ENCODE results near the gene ZDHHC17.

DNA sequence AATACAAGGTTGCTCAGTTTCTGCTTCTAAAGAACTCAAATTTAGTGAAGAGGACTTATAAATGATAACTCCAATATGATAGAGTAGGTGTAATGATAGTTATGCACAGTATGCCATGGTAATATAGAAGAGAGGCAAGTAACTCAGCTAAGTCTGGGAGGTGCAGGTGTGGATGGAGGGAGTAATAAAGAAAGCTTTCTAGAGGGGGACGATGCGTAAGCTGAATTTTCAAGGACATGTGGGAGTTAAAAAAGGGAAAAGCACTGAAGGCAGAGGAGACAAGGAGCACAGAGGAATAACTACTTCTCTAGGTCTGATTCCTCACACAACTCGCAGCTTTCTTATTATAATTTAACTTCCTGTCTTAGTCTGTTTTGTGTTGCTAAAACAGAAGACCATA is 49.1 kb upstream of the ZDHHC17 start:
- TF ChIP-seq, protein P1, sequence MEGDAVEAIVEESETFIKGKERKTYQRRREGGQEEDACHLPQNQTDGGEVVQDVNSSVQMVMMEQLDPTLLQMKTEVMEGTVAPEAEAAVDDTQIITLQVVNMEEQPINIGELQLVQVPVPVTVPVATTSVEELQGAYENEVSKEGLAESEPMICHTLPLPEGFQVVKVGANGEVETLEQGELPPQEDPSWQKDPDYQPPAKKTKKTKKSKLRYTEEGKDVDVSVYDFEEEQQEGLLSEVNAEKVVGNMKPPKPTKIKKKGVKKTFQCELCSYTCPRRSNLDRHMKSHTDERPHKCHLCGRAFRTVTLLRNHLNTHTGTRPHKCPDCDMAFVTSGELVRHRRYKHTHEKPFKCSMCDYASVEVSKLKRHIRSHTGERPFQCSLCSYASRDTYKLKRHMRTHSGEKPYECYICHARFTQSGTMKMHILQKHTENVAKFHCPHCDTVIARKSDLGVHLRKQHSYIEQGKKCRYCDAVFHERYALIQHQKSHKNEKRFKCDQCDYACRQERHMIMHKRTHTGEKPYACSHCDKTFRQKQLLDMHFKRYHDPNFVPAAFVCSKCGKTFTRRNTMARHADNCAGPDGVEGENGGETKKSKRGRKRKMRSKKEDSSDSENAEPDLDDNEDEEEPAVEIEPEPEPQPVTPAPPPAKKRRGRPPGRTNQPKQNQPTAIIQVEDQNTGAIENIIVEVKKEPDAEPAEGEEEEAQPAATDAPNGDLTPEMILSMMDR (IDR thresholded peaks at IDR 0.05) = no peak
- TF ChIP-seq POLR2A (IDR thresholded peaks at IDR 0.05) (no peak), EP300 (IDR thresholded peaks at IDR 0.05) (no peak)

All from sigmoid colon (tissue), 4 donors.